IPS-NIHi7 (cell line): Measurements from ENCODE around the gene PLD1.
"Not testable (repeated sequence)": the region's sequence is repeated elsewhere in the genome, so short reads cannot be mapped to it uniquely, and the experiment has no call there.

Experiments
- DNase-seq: peaks from one replicate; pipeline ENCODE4 v3.0.0; 2012; ENCODE audit warnings: mixed read lengths; ENCODE audit errors: extremely low spot score

The PLD1 gene

DNA sequence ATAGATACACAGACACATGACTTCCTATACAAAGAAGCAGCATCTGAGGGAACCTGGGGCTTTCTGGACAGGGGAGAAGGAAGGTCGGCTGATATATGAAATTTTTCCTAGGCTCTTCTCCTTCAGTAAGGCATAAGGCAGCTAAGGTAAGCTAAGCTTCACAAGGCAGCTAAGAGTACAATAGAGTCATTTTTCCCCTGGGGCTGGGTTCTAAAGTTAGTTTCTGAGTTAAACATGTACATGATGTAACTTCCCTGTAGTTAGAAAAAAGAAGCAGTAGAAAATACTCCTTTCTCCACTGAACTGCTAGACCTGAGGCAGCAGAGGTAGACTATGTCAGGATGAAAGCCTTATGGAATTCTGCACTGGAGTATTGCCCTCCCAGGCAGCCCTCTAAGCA, 109.6 kb downstream of the PLD1 start:
- no peak for DNase-seq

GRCh38 chr3:171700157-171700556, 110.1 kb downstream of the PLD1 start:
- no peak for DNase-seq

DNA sequence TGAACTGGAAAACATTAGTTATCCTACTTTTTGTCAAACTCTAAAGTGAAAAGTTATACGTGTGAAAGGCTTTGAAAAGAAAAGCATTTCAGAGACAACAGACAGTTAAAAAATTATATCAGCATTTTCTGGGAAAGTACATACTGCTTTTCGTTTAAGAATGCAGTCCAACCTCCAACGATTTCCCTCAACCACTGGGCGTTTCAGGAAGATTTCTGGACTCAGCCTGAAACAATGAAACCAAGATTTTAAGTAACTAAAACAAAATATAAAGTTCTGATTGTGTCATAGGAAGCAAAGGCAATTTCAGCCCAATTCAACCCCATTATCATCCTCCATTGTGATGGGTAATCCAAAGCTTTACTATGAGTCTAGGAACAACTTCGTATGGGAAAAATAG, 110.7 kb downstream of the PLD1 start:
- DNase-seq = no peak

GRCh38 chr3:171696805-171697204, 113.5 kb downstream of the PLD1 start:
- DNase-seq = no peak

- DNase-seq = no peak
Observed at GRCh38 chr3:171695426-171695825, 114.9 kb downstream of the PLD1 start.

DNA sequence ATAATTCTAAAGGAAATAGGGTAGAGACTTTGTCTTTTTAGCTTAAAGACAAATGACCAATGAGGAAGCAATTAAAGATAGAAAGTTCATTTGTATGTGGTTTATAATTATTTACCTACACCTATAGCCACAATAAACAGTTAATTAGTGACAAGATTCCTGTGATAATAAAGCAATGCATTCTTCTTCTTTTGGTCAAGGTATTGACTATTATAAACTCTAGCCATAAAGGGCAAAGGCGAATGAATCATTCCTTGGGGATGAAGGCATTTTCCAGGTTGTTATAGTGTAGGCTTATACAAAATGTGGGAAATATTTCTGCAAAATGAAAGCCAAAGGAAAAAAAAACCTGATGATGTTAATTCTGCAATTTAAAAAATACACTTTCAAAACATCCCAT, 115.4 kb downstream of the PLD1 start:
- no peak for DNase-seq

DNA sequence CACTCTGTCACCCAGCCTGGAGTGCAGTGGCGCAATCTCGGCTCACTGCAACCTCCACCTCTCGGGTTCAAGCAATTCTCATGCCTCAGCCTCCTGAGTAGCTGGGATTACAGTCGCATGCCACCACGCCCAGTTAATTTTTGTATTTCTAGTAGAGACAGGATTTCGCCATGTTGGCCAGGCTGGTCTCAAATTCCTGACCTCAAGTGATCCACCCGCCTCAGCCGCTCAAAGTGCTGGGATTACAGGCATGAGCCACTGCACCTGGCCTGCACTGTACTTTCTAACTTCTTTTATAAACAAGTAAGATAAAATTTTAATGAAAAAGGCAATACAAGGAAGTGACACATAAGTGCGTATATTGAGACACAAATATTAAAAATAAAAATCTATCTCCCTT, 117.7 kb downstream of the PLD1 start:
- not testable (repeated sequence) for DNase-seq

GRCh38 chr3:171691485-171691884, 118.8 kb downstream of the PLD1 start:
- no peak for DNase-seq

GRCh38 chr3:171690281-171690680, 120.0 kb downstream of the PLD1 start:
- no peak for DNase-seq

DNA sequence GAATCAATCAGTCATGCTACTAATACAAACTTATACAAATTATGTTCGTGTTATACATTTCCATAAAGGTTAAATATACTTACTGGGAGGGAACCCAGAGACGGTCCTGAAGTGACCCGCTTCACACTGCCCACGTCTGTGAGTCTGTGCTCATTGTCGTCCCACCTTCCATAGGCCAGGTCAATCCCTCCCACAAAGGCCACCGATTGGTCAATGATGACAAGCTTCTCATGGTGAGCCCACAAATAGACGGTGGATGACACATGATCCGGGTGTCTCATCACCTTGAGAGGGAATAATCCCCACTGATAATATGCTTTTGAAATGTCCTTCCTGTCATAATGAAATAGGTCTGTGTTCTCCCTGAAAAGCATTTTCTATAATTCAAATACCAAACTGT, 121.7 kb downstream of the PLD1 start:
- no peak for DNase-seq

GRCh38 chr3:171688002-171688401, 122.3 kb downstream of the PLD1 start:
- no peak for DNase-seq

GRCh38 chr3:171687581-171687980, 122.7 kb downstream of the PLD1 start:
- DNase-seq = no peak

GRCh38 chr3:171687064-171687463, 123.2 kb downstream of the PLD1 start:
- no peak for DNase-seq

DNA sequence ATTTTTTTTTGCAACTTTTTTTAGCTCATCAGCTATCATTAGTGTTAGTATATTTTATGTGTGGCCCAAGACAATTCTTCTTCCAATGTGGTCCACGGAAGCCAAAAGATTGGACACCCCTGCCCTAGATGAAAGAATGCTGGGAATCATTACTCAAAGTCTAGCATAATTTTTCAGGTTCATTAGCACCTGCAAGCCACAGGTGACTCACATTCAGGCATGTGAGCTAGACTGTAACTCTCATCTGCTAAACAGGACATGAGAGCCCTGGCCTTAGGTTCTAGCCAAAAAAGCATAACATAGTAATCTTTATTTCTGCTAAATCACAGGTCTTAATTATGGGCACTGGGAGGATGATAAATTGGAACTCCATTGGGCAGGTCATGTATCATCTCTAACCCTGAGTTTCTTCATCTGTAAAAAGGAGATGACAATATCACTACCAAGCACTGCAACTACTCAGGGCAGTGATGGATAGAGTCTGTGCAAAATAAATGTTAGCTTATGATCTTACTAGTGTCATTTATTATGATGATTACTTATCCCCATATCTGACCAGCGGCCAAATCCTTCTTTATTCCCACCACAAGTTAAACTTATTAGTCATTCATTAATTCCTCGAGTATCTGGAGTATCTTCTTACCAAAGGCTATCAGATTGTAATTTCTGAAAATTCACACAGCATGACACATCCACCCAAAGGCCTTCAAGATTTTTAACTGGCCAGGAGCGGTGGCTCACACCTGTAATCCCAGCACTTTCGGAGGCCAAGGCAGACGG, 125.0 kb downstream of the PLD1 start:
- DNase-seq = no peak

GRCh38 chr3:171684221-171684620, 126.1 kb downstream of the PLD1 start:
- no peak for DNase-seq

GRCh38 chr3:171682743-171683142, 127.5 kb downstream of the PLD1 start:
- no peak for DNase-seq

GRCh38 chr3:171680726-171681411, 129.4 kb downstream of the PLD1 start:
- DNase-seq = no peak

DNA sequence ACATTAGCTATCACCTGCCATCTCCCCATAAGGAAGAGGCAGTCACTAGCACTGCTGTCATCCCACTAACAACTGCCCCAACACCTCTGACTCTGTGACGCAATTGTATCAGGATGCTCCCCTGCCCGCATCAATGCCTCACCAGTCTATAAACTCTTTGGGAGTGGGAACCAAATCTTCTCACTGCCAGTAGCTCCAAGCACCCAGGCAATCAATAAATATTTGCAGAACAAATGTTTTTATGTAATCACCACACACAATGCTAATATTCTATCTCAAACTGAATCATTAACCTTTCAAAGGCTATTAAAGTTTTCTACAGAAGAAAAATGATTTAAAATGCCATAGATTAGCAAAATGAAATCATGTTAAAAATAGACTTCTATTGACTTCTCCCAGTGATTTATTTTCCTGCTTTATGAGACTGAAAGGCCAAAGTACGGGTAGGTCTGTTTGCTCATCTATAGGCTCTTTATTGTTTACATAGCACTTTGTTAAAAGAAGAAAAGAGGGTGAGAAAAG, 131.3 kb downstream of the PLD1 start:
- no peak for DNase-seq

GRCh38 chr3:171677706-171678105, 132.6 kb downstream of the PLD1 start:
- no peak for DNase-seq

DNA sequence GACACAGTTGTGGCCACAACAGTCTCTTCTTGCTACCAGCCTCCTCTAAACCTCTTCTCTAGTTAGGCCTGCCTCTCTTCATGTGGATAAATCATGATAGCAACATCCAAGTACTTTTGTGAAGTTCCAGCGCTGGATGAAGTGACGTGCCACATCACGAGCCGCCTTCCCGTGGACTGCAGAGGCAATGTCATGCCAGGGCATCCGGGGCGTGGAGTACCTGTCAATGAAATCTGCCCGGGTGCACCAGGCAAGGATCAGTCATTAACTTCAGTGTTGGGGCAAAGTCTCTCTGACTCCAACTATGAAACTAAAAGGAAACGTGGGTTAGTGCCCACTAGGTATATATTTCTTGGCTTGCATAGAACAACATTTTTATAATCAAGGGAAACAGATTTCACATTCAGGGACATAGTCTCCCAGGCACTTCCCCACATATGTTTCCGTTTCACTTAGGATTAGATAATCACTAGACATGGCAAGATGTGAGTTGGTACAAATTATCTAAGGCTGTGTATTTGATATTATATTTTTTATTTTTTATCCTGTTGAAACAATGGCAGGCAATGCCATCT, 133.6 kb downstream of the PLD1 start:
- DNase-seq = no peak

GRCh38 chr3:171673951-171674350, 136.3 kb downstream of the PLD1 start:
- DNase-seq = no peak

GRCh38 chr3:171672538-171672937, 137.7 kb downstream of the PLD1 start:
- no peak for DNase-seq

DNA sequence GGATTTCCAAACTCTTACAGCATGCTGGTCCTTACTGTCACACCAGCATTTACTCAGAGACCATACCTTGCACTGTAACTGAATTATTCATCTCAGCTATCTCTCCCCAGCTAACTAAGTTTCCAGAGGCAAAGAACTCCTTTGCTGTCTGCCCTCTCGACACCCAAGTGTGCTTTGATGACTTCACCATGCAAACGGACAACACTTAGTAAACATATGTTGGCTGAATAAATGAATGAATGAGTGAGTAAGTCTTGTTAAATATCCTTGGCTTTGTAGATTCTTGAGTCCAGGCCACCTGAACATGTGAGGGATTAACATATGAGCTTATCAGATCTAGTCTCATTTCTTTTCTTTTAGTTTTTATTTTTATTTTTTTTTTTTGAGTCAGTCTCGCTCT, 138.2 kb downstream of the PLD1 start:
- DNase-seq = no peak
